Liver (tissue), 9 donors: ENCODE data around the gene SPCS1. TPM values are rescaled to one million over a fixed set of nuclear protein-coding genes. Genes with fewer than 3 reads are reported as not detected.
"Not testable (repeated sequence)": the region's sequence is repeated elsewhere in the genome, so short reads cannot be mapped to it uniquely, and the experiment has no call there.

Source experiments
- DNase-seq: peaks from one replicate; pipeline ENCODE4 v3.0.0-alpha.2; 2017; ENCODE audit warnings: low spot score
- H3K27ac ChIP-seq, 2 donors: one replicate each; pipeline ENCODE4 v1.7.0; 2013; ENCODE audit warnings: inconsistent platforms in 2 of 2, low read length in 2 of 2, control low read depth in 1 of 2, low read depth in 1 of 2, mild to moderate bottlenecking in 1 of 2
- H3K27me3 ChIP-seq, 4 donors: one replicate each; pipeline versions ENCODE4 v1.6.1 to v1.7.0; 2013; ENCODE audit warnings: low read length in 3 of 4, inconsistent platforms in 1 of 4, mild to moderate bottlenecking in 1 of 4, moderate library complexity in 1 of 4; ENCODE audit not compliant: control insufficient read depth in 4 of 4, insufficient read depth in 4 of 4
- H3K36me3 ChIP-seq, 4 donors: one replicate each; pipeline versions ENCODE4 v1.6.1 to v1.7.0; 2013; ENCODE audit warnings: low read length in 3 of 4, mild to moderate bottlenecking in 3 of 4, low read depth in 1 of 4, moderate library complexity in 1 of 4; ENCODE audit not compliant: control insufficient read depth in 4 of 4, insufficient read depth in 3 of 4
- H3K4me1 ChIP-seq, 4 donors: one replicate each; pipeline versions ENCODE4 v1.6.1 to v1.7.0; 2013; ENCODE audit warnings: low read length in 3 of 4, mild to moderate bottlenecking in 3 of 4, moderate library complexity in 1 of 4; ENCODE audit not compliant: control insufficient read depth in 4 of 4, insufficient read depth in 4 of 4
- H3K4me3 ChIP-seq, 3 donors: one replicate each; pipeline versions ENCODE4 v1.6.1 to v1.7.0; 2013; ENCODE audit warnings: low read length in 3 of 3, control low read depth in 1 of 3, low read depth in 1 of 3, mild to moderate bottlenecking in 1 of 3
- H3K9ac ChIP-seq, 2 donors: one replicate each; pipeline ENCODE4 v1.7.0; 2013; ENCODE audit warnings: low read length in 2 of 2, mild to moderate bottlenecking in 2 of 2, moderate library complexity in 2 of 2, control low read depth in 1 of 2, low read depth in 1 of 2
- H3K9me3 ChIP-seq, 4 donors: one replicate each; pipeline versions ENCODE4 v1.6.1 to v1.7.0; 2013; ENCODE audit warnings: low read length in 3 of 4; ENCODE audit not compliant: control insufficient read depth in 4 of 4
- FOXA1 ChIP-seq: IDR thresholded peaks from 2 replicates; pipeline ENCODE4 v1.6.1; 2016; ENCODE audit warnings: antibody characterized with exemption
- FOXA2 ChIP-seq: IDR thresholded peaks from 2 replicates; pipeline ENCODE4 v1.6.1; 2016; ENCODE audit warnings: antibody characterized with exemption
- GABPA ChIP-seq, 2 donors: IDR thresholded peaks in 1 of 2; conservative IDR thresholded peaks in 1 of 2; 2 replicates each; pipeline ENCODE4 v1.6.1; 2016; ENCODE audit warnings: antibody characterized with exemption in 2 of 2, mild to moderate bottlenecking in 1 of 2, moderate library complexity in 1 of 2
- HNF4A ChIP-seq, 2 donors: conservative IDR thresholded peaks; 2 replicates each; pipeline ENCODE4 v1.6.1; 2016; ENCODE audit warnings: antibody characterized with exemption in 2 of 2, mild to moderate bottlenecking in 2 of 2
- HNF4G ChIP-seq: IDR thresholded peaks from 2 replicates; pipeline ENCODE4 v1.6.1; 2016; ENCODE audit warnings: antibody characterized with exemption
- NR2F2 ChIP-seq: IDR thresholded peaks from 2 replicates; pipeline ENCODE4 v1.6.1; 2016; ENCODE audit warnings: antibody characterized with exemption
- RAD21 ChIP-seq, 2 donors: IDR thresholded peaks; 2 replicates each; pipeline ENCODE4 v1.6.1; 2016; ENCODE audit warnings: antibody characterized with exemption in 2 of 2, mild to moderate bottlenecking in 2 of 2
- RXRA ChIP-seq, 2 donors: IDR thresholded peaks; 2 replicates each; pipeline ENCODE4 v1.6.1; 2017 to 2018; ENCODE audit warnings: antibody characterized with exemption in 2 of 2, mild to moderate bottlenecking in 1 of 2
- SP1 ChIP-seq: IDR thresholded peaks from 2 replicates; pipeline ENCODE4 v1.6.1; 2018; ENCODE audit warnings: antibody characterized with exemption, mild to moderate bottlenecking
- YY1 ChIP-seq: IDR thresholded peaks from 2 replicates; pipeline ENCODE4 v1.6.1; 2016; ENCODE audit warnings: antibody characterized with exemption, mild to moderate bottlenecking
- WGBS: extraction: QIAGEN DNeasy Blood & Tissue Kit; methylation state at CpG from one replicate; pipeline ENCODE4 v1.1.7; 2013; 5-methylcytosine and 5-hydroxymethylcytosine counted together
- polyA plus RNA-seq, 2 donors: library from polyadenylated mRNA; stranded (reverse) in 1 of 2; unstranded in 1 of 2; fragments of 200-250 nt in 1 of 2; fragments of >200 nt in 1 of 2; fragmentation: Nextera tagmentation in 1 of 2; extraction: Ambion mirVana in 1 of 2; gene quantifications; one replicate each; pipeline versions ENCODE4 v1.2.1 to v1.2.3, GENCODE V29; 2013 to 2015
- total RNA-seq, 2 donors: library from RNA; depleted of rRNA; stranded (reverse); fragments of >200 nt; gene quantifications; one replicate each; pipeline ENCODE4 v1.2.3, GENCODE V29; 2014
- TF ChIP-seq, protein P1 (sequence below): IDR thresholded peaks from 2 replicates; pipeline ENCODE4 v1.6.1; 2016; ENCODE audit warnings: antibody characterized with exemption
- TF ChIP-seq, protein P2 (sequence below): IDR thresholded peaks from 2 replicates; pipeline ENCODE4 v1.6.1; 2016; ENCODE audit warnings: antibody characterized with exemption
- TF ChIP-seq, protein P3 (sequence below): IDR thresholded peaks from 2 replicates; pipeline ENCODE4 v1.6.1; 2016; ENCODE audit warnings: antibody characterized with exemption, mild to moderate bottlenecking
- TF ChIP-seq, protein P4 (sequence below): fragments of 150-350 bp; IDR thresholded peaks from 2 replicates; pipeline ENCODE4 v1.5.1; 2017; ENCODE audit warnings: improper control_type of control experiment, low read depth, low read length; ENCODE audit not compliant: missing input control
- donor health status: healthy.
- donor health status: healthy.
- donor health status: healthy.
- donor health status: healthy.
- donor health status: healthy.

The SPCS1 gene
- total and polyA plus RNA-seq, 4 donors, result 42.3 to 227 (median 113) TPM

DNA sequence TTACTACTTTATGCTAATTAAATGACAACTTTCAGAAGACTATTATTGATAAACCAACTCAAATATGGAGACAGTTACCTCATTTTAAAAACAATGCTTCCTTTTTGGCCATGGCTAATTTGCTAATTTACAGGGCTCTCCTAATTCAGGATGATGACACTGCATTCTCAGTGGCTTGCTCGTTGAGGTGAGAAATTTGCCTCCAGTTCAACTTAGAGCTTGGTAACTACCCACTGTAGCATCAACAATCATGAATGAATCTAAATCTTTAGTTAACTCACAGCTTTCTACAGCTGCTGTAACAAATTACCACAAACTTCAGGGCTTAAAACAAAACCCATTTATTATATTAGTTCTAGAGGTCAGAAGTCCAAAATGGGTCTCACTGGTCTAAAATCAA is 34.2 kb upstream of the SPCS1 start:
- no peak overlapping the region for H3K9ac ChIP-seq
- H3K9me3 ChIP-seq, result no peaks in the 10 kb centered on the region
- no peak overlapping the region for H3K4me3 ChIP-seq
- H3K4me1 ChIP-seq, result no peaks in the 10 kb centered on the region
- no peak for DNase-seq
- WGBS, result 75% methylated on average over 1 of the region's 1 CpG
- H3K36me3 ChIP-seq, result peaks cover 5 to 43% (median 34%) of the 10 kb centered on the region in 4 donors
- no peak overlapping the region for H3K27ac ChIP-seq
- TF ChIP-seq, protein P1, sequence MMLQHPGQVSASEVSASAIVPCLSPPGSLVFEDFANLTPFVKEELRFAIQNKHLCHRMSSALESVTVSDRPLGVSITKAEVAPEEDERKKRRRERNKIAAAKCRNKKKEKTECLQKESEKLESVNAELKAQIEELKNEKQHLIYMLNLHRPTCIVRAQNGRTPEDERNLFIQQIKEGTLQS, result no peak
- no peak for TF ChIP-seq YY1
- TF ChIP-seq RXRA (IDR thresholded peaks at IDR 0.05), result no peak
- H3K27me3 ChIP-seq, result no peaks in the 10 kb centered on the region

DNA sequence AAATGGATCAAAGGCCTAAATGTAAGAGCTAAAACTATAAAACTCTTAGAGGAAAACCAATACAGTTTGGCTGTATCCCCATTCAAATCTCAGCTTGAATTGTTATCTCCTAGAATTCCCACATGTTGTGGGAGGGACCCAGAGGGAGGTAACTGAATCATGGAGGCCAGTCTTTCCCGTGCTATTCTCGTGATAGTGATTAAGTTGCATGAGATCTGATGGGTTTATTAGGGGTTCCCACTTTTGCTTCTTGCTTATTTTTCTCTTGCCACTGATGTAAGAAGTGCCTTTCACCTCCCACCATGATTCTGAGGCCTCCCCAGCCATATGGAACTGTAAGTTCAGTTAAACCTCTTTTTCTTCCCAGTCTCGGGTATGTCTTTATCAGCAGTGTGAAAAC is 29.7 kb upstream of the SPCS1 start:
- WGBS, result 91% methylated on average over 3 of the region's 3 CpGs

DNA sequence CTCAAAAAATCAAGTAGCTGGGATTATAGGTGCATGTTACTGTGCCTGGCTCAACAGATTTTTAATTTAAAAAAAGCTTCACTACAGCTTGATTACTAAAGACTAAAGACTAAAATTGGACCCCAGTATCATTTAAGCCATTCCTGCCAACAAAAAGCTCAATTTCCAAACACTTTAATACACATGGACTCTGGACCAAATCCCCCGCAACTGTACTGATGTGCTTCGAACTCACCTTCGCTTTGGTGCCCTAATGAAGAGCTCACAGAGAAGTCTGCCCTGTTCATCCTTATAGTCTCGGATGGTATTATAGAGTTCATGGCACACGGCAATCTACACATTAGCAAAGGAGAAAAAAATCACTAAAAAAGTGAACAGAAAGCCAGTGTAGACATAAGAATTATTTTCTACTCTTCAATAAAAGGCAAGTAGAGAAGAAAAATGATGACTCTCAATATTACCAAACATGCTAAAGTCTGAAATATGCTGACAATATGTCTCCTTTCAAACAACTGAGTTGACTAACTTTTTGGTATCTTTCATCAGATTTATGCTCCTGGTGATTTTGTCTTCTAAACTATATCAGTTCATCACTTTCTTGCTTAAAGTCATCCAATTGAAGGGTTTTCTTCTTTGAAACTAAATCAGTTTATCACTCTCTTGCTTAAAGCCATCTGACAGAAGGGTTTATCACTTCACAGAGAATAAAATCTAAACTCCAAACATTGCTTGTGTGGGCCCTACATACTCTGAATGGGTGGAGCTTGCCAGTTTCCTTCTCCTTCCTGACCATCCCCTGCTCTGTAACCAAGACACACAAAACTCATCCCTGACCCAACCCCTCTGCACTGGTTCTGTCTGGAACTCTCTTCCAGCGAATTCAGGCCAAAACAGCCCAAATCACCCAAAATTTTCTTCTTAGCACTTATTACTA is 27.4 kb upstream of the SPCS1 start:
- WGBS, result 63% methylated on average over 6 of the region's 6 CpGs
- no peak for DNase-seq
- Histone ChIP-seq H3K36me3 (peaks cover 2 to 27% (median 16%) of the 10 kb centered on the region in 4 donors), H3K9me3 (no peaks in the 10 kb centered on the region), H3K4me3 (no peak overlapping the region), H3K9ac (no peak overlapping the region), H3K4me1 (peaks cover 10 to 44% (median 36%) of the 10 kb centered on the region in 4 donors), H3K27ac (peak overlapping the region; percentile 6 to 52), H3K27me3 (no peaks in the 10 kb centered on the region)
- TF ChIP-seq RAD21 (IDR thresholded peaks at IDR 0.05) (peak in 1 of 2 donors; percentile 16), HNF4A (conservative IDR thresholded peaks at IDR 0.05) (peak; percentile 83 to 86), GABPA (IDR thresholded peaks at IDR 0.05 in 1 of 2, conservative IDR thresholded peaks at IDR 0.05 in 1 of 2) (no peak), FOXA2 (peak; percentile 9), RXRA (IDR thresholded peaks at IDR 0.05) (peak in 1 of 2 donors; percentile 41), SP1 (peak; percentile 34), NR2F2 (no peak)

More for the DNA sequence above, 29.7 kb upstream of the SPCS1 start:
- not testable (repeated sequence) for H3K4me3 ChIP-seq, DNase-seq, H3K27me3 ChIP-seq, H3K27ac ChIP-seq, H3K9me3 ChIP-seq, H3K9ac ChIP-seq
- peaks cover 4 to 42% (median 25%) of the 10 kb centered on the region in 4 donors for H3K36me3 ChIP-seq
- peaks cover 5 to 25% (median 18%) of the 10 kb centered on the region in 4 donors for H3K4me1 ChIP-seq

DNA sequence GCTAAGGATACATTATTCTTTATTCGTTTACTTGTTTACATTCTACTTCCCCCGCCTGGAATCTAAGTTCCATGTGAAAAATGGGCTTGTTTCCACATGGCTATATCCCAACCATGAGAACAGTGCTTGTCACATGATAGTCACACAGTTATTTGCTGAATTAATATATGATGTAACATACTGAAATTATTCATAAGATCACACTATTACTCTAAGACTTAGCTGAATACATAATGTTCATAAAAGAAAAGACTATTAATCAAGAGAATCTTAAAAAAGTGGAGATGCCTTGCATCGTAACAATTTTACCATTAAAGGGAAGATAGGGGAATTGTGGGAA is 26.7 kb upstream of the SPCS1 start:
- TF ChIP-seq YY1 (no peak), RAD21 (IDR thresholded peaks at IDR 0.05) (no peak), FOXA1 (no peak), HNF4A (conservative IDR thresholded peaks at IDR 0.05) (no peak), HNF4G (no peak), RXRA (IDR thresholded peaks at IDR 0.05) (no peak), GABPA (IDR thresholded peaks at IDR 0.05 in 1 of 2, conservative IDR thresholded peaks at IDR 0.05 in 1 of 2) (no peak), NR2F2 (no peak), FOXA2 (no peak)
- TF ChIP-seq, protein P2, sequence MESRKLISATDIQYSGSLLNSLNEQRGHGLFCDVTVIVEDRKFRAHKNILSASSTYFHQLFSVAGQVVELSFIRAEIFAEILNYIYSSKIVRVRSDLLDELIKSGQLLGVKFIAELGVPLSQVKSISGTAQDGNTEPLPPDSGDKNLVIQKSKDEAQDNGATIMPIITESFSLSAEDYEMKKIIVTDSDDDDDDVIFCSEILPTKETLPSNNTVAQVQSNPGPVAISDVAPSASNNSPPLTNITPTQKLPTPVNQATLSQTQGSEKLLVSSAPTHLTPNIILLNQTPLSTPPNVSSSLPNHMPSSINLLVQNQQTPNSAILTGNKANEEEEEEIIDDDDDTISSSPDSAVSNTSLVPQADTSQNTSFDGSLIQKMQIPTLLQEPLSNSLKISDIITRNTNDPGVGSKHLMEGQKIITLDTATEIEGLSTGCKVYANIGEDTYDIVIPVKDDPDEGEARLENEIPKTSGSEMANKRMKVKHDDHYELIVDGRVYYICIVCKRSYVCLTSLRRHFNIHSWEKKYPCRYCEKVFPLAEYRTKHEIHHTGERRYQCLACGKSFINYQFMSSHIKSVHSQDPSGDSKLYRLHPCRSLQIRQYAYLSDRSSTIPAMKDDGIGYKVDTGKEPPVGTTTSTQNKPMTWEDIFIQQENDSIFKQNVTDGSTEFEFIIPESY, result no peak
- TF ChIP-seq, protein P3, sequence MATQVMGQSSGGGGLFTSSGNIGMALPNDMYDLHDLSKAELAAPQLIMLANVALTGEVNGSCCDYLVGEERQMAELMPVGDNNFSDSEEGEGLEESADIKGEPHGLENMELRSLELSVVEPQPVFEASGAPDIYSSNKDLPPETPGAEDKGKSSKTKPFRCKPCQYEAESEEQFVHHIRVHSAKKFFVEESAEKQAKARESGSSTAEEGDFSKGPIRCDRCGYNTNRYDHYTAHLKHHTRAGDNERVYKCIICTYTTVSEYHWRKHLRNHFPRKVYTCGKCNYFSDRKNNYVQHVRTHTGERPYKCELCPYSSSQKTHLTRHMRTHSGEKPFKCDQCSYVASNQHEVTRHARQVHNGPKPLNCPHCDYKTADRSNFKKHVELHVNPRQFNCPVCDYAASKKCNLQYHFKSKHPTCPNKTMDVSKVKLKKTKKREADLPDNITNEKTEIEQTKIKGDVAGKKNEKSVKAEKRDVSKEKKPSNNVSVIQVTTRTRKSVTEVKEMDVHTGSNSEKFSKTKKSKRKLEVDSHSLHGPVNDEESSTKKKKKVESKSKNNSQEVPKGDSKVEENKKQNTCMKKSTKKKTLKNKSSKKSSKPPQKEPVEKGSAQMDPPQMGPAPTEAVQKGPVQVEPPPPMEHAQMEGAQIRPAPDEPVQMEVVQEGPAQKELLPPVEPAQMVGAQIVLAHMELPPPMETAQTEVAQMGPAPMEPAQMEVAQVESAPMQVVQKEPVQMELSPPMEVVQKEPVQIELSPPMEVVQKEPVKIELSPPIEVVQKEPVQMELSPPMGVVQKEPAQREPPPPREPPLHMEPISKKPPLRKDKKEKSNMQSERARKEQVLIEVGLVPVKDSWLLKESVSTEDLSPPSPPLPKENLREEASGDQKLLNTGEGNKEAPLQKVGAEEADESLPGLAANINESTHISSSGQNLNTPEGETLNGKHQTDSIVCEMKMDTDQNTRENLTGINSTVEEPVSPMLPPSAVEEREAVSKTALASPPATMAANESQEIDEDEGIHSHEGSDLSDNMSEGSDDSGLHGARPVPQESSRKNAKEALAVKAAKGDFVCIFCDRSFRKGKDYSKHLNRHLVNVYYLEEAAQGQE, result no peak
- TF ChIP-seq, protein P4, sequence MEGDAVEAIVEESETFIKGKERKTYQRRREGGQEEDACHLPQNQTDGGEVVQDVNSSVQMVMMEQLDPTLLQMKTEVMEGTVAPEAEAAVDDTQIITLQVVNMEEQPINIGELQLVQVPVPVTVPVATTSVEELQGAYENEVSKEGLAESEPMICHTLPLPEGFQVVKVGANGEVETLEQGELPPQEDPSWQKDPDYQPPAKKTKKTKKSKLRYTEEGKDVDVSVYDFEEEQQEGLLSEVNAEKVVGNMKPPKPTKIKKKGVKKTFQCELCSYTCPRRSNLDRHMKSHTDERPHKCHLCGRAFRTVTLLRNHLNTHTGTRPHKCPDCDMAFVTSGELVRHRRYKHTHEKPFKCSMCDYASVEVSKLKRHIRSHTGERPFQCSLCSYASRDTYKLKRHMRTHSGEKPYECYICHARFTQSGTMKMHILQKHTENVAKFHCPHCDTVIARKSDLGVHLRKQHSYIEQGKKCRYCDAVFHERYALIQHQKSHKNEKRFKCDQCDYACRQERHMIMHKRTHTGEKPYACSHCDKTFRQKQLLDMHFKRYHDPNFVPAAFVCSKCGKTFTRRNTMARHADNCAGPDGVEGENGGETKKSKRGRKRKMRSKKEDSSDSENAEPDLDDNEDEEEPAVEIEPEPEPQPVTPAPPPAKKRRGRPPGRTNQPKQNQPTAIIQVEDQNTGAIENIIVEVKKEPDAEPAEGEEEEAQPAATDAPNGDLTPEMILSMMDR, result no peak
- Histone ChIP-seq H3K27me3 (no peaks in the 10 kb centered on the region), H3K9ac (no peak overlapping the region), H3K27ac (peak overlapping the region; percentile 6 to 52), H3K36me3 (peaks cover 2 to 25% (median 16%) of the 10 kb centered on the region in 4 donors), H3K4me3 (no peak overlapping the region), H3K9me3 (no peaks in the 10 kb centered on the region), H3K4me1 (peaks cover 12 to 50% (median 43%) of the 10 kb centered on the region in 4 donors)
- DNase-seq, result no peak
- 76% methylated on average over 3 of the region's 3 CpGs for WGBS
